Mucosa of descending colon (tissue), 3 donors: ENCODE results near the gene MAPK8IP3. TPM values are rescaled to one million over a fixed set of nuclear protein-coding genes. Genes with fewer than 3 reads are reported as not detected.

ENCODE experiments used
- ATAC-seq: fragments of 200-7000 bp; cut with Tn5 transposase; one replicate; pipeline ENCODE4 v1.9.1; 2020; ENCODE audit warnings: mild to moderate bottlenecking, moderate library complexity
- DNase-seq, 3 donors: peaks; one replicate each; pipeline ENCODE4 v3.0.0-alpha.2; 2020
- H3K36me3 ChIP-seq: fragments of 200-600 bp; one replicate; pipeline ENCODE4 v1.8.0; 2021; ENCODE audit warnings: low read depth, mild to moderate bottlenecking
- H3K4me1 ChIP-seq: fragments of 200-600 bp; one replicate; pipeline ENCODE4 v1.8.0; 2021; ENCODE audit warnings: low read depth, mild to moderate bottlenecking
- H3K4me3 ChIP-seq: fragments of 200-600 bp; one replicate; pipeline ENCODE4 v1.8.0; 2021; ENCODE audit warnings: mild to moderate bottlenecking
- H3K9me3 ChIP-seq: fragments of 200-600 bp; one replicate; pipeline ENCODE4 v1.8.0; 2021; ENCODE audit warnings: mild to moderate bottlenecking
- intact Hi-C, 2 donors: fragments of 100-400 bp; cut with DNase I in 1 of 2; cut with micrococcal nuclease in 1 of 2; formaldehyde crosslinking; loops; one replicate each; pipeline versions ENCODE4 v1.11.0 to v1.11.1; 2022; cut with DNase I, micrococcal nuclease
- total RNA-seq, 3 donors: library from RNA; stranded (reverse); fragmentation: NEBNext Ultra II Directional in 2 of 3; extraction: Animal tissue kit (Norgen Biotek cat#: 25700) in 2 of 3; gene quantifications; one replicate each; pipeline versions ENCODE4 v1.2.1 to v1.2.4, GENCODE V29; 2021 to 2023
- TF ChIP-seq, protein P1 (sequence below): fragments of 200-600 bp; IDR thresholded peaks from one replicate; pipeline ENCODE4 v1.8.0; 2022; ENCODE audit warnings: antibody characterized with exemption, mild to moderate bottlenecking
- donor health status: DM: no; HTN: no; CAD: no; lungs with moderate emphysema.
- donor health status: DM: no; HTN: no; CAD: no.
- donor health status: DM: no; HTN: yes; CAD: no.

The MAPK8IP3 gene
- total RNA-seq, 3 donors from 2014 or later = 76.2 to 82.5 (median 79.4) TPM

DNA sequence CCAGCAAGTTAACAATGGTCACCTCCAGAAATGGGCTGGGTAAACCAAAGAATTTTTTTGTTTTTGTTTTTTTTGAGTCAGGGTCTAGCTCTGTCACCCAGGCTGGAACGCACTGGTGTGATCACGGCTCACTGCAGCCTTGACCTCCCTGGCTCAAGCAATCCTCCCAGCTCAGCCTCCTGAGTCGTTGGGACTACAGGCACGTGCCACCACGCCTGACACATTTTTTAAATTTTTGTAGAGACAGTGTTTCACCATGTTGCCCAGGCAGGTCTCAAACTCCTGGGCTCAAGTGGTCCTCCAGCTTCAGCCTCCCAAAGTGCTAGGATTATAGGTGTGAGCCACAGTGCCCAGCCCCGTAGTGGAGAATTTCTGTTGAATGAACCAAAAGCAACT, 74.7 kb downstream of the MAPK8IP3 start:
- Histone ChIP-seq H3K4me3 (no peak overlapping the region), H3K36me3 (peaks cover 9% of the 10 kb centered on the region)

DNA sequence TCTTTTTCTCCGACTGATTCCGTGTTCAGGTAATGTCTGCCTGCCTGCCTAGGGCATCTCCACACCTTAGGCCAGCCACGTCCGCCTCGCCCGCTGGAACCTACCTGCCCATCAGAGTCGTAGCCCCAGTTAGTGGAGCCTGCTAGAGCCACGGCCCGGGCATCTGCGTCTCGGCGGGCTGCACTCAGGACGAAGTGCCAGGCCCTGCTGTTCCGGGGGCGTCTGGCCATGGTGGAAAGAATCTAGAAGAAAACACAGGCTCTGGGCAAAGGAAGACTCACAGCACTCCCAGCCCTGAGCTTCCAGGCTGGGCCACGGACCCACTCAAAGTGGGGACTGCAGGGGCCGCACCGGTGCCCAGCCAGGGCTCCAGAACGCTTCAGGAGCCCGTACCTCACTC, 75.3 kb downstream of the MAPK8IP3 start:
- ATAC-seq (no peak), DNase-seq (peak in 1 of 3 donors; percentile 36)
- Histone ChIP-seq H3K4me1 (peaks cover 17% of the 10 kb centered on the region), H3K36me3 (peaks cover 9% of the 10 kb centered on the region), H3K4me3 (peak overlapping the region; percentile 69), H3K9me3 (no peaks in the 10 kb centered on the region)
- intact Hi-C loops = no loop called here
- TF ChIP-seq, protein P1, sequence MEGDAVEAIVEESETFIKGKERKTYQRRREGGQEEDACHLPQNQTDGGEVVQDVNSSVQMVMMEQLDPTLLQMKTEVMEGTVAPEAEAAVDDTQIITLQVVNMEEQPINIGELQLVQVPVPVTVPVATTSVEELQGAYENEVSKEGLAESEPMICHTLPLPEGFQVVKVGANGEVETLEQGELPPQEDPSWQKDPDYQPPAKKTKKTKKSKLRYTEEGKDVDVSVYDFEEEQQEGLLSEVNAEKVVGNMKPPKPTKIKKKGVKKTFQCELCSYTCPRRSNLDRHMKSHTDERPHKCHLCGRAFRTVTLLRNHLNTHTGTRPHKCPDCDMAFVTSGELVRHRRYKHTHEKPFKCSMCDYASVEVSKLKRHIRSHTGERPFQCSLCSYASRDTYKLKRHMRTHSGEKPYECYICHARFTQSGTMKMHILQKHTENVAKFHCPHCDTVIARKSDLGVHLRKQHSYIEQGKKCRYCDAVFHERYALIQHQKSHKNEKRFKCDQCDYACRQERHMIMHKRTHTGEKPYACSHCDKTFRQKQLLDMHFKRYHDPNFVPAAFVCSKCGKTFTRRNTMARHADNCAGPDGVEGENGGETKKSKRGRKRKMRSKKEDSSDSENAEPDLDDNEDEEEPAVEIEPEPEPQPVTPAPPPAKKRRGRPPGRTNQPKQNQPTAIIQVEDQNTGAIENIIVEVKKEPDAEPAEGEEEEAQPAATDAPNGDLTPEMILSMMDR = no peak

More for the DNA sequence above, 74.7 kb downstream of the MAPK8IP3 start:
- H3K9me3 ChIP-seq = no peaks in the 10 kb centered on the region
- peaks cover 17% of the 10 kb centered on the region for H3K4me1 ChIP-seq
- ATAC-seq (no peak), DNase-seq (peak in 1 of 3 donors; percentile 14)
- intact Hi-C loops = no loop called here
- TF ChIP-seq, protein P1 = no peak

DNA sequence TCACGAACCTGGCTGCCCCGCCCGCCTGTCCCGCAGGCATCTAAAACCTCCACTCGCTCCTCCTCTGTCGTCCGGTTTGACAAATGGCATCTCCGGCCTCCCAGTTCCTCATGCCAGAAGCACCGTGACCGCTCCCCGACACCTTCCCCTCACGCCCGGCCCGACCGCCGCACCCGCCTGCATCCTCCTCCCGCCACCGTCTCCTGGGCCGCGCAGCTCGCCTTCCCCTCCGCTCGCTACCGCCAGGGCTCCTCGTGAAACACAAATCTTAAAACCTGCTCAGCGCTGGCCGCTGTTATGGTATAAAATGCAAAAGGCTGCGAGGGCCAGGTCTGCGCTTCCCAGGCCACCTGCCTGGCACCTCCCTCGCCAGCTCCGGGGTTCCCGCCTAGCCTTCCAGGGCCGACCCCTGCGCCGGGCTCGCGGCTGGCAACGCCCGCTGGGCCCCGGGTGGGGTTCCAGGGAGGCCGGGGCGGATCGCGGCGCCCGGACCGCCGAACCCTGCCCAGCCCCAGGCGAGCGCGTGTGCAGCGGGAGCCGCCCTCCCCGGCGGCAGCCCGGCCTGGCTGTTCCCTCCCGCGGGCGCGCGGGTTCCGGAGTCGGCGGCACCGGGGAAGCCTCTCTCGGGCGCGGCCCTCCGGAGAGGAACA, 75.9 kb downstream of the MAPK8IP3 start:
- peaks cover 9% of the 10 kb centered on the region for H3K36me3 ChIP-seq
- intact Hi-C loops = no loop called here
- DNase-seq = peak in 1 of 3 donors; percentile 63

DNA sequence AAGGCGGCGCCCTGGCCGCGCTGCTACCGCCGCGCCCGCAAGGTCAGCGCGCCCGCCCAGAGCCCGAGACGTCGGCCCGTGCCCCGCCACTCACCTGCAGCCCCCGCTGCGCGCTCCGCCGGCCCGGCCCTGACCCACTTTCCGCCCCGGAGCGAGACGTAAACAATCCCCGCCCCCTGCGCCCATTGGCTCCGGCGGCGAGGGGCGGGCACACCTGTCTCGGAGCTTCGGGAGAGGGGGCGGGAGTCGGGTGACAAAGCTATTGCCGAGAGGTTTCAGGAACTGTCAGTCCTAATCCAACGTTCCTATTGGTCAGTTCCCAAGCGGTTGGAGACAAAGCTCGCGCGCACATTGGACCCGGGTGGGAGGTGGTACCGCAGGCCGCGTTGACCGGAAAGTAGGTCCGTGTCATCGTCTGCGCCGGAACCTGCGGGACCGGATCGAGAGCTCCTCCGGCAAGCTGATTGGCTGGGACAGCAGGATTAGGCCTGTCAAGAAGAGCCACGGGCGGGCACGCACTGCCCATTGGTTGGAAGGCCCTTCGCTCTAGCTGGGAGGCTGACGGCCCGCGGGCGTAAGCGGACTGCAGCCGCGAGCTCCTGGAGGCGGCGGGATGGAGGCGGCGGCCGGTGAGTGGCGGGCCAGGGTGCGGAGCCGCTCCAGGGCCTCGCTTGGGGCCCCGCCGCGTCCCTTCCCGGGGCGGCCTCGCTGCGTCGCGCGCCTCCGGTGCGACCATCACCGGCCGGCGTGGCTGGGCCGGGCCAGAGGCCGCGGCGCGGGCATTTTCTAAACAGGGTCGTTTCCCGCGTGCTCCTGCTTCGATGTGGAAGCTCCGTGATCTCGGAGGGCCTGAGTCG, 76.6 kb downstream of the MAPK8IP3 start, which contains the start of the genes NUBP2 and SPSB3:
TSS of gene NUBP2 (plus strand) at position 553 of the 857 bp plus-strand sequence. CDS start at position 614, 61 bp downstream.
TSS of gene SPSB3 (minus strand) at position 164 of the 857 bp plus-strand sequence. CDS start 1,088 bp downstream, outside the sequence.
- TF ChIP-seq, protein P1 = peak; percentile 27
- H3K9me3 ChIP-seq = no peaks in the 10 kb centered on the region
- intact Hi-C loops = no loop called here
- ATAC-seq (peak; percentile 91), DNase-seq (peak; percentile 99 to 100 (median 99))
- H3K4me1 ChIP-seq = peaks cover 17% of the 10 kb centered on the region
- H3K4me3 ChIP-seq = peak within 1 kb of the TSS; percentile 69
- H3K36me3 ChIP-seq = peaks cover 6% of the 10 kb centered on the region

More for the DNA sequence above, 75.9 kb downstream of the MAPK8IP3 start:
- H3K4me3 ChIP-seq = peak overlapping the region; percentile 69
- TF ChIP-seq, protein P1 = peak; percentile 10
- ATAC-seq = peak; percentile 50
- H3K9me3 ChIP-seq = no peaks in the 10 kb centered on the region
- H3K4me1 ChIP-seq = peaks cover 17% of the 10 kb centered on the region

DNA sequence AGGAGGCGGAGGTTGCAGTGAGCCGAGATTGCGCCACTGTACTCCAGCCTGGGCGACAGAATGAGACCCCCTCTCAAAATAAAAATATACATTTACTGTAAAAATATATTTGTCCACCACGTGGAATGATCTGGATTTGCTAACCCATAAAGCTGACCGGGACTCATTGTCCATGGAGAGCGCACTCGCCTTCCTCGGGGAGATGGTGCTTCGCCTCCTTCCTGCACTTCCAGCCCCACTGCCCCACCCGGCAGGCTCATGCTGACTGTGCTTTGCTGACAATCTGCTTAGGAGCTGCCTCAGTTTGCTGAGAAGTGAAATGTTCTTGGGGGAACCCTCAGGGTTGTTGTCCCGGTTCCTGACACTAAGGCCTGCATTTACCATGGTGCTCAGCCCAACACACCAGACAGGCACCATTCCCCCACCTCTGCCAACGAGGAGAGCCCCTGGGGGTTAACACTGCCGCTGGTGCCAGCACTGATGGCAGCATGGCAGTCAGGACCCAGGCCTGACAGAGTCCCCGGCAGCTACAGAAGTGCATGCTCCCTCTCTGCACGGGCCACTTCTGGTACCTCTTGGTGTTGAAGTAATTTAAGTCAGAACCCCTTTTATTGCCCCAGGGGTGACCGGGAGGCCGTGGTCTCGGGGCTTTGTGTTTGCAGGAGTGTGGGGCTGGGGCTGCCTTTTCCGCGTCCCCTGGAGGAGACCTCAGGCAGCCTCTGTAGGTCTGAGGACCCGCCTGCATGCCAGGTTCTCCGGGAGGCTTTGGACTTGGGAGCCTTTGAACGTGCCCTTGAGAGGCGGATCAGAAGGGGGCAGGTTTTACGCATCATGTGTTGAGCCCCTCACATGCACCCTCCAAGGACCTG, 79.2 kb downstream of the MAPK8IP3 start:
- intact Hi-C loops = no loop called here
- peak in 1 of 3 donors; percentile 20 for DNase-seq
- no peak for ATAC-seq
- Histone ChIP-seq H3K4me3 (no peak overlapping the region), H3K4me1 (peaks cover 17% of the 10 kb centered on the region), H3K9me3 (no peaks in the 10 kb centered on the region), H3K36me3 (peaks cover 4% of the 10 kb centered on the region)
- TF ChIP-seq, protein P1 = no peak
